Panc1 (cell line): ENCODE results near the gene OSBPL1A. TPM values are rescaled to one million over a fixed set of nuclear protein-coding genes. Genes with fewer than 3 reads are reported as not detected.
A peak's percentile ranks its signal among the peaks of the same experiment; 100 is the strongest.

Experiments
- ATAC-seq: fragments of 200-7000 bp; cut with Tn5 transposase; 2 replicates; pipeline ENCODE4 v1.9.1; 2020; ENCODE audit warnings: mild to moderate bottlenecking, moderate library complexity
- BruUV-seq: library from RNA; stranded (reverse); fragments of 400-500 nt; replicated peaks from 2 replicates; lab custom pipeline; 2021; lab: Mats Ljungman, UMichigan
- CTCF ChIA-PET: fragments of 300-600 bp; sonication (Branson Sonifier 250); formaldehyde crosslinking; loops from one replicate; lab custom pipeline; 2022; ENCODE audit warnings: antibody characterized with exemption; lab: Charles Lee
- POLR2A ChIA-PET: fragments of 300-600 bp; sonication (Branson Sonifier 250); formaldehyde crosslinking; loops from one replicate; lab custom pipeline; 2022; ENCODE audit warnings: antibody characterized with exemption; lab: Charles Lee
- DNase-seq: peaks from one replicate; pipeline ENCODE4 v3.0.0-alpha.2; 2010; ENCODE audit warnings: low read depth, low spot score
- H3K27ac ChIP-seq: 2 replicates; pipeline ENCODE4 v1.5.1; 2011; ENCODE audit warnings: mild to moderate bottlenecking, low read length, inconsistent platforms
- H3K27me3 ChIP-seq: fragments of 200-500 bp; sonication (Bioruptor generic); 2 replicates; pipeline ENCODE4 v1.6.0; 2014; ENCODE audit warnings: low read length, inconsistent platforms; ENCODE audit not compliant: control insufficient read depth, insufficient read depth
- H3K36me3 ChIP-seq: fragments of 200-500 bp; sonication (Bioruptor generic); 2 replicates; pipeline ENCODE4 v1.5.1; 2014; ENCODE audit warnings: inconsistent platforms, mild to moderate bottlenecking, low read length, moderate library complexity; ENCODE audit not compliant: control insufficient read depth, insufficient read depth
- H3K4me1 ChIP-seq: 2 replicates; pipeline ENCODE4 v1.5.1; 2011; ENCODE audit warnings: inconsistent platforms, mild to moderate bottlenecking, low read length, moderate library complexity; ENCODE audit not compliant: control insufficient read depth, insufficient read depth
- H3K4me3 ChIP-seq, 2 experiments: 2 replicates each; pipeline ENCODE4 v1.5.1; 2011 to 2012; ENCODE audit warnings: low read depth in 2 of 2, low read length in 2 of 2, mild to moderate bottlenecking in 2 of 2, inconsistent platforms in 1 of 2, moderate library complexity in 1 of 2
- H3K9me3 ChIP-seq: fragments of 200-500 bp; sonication (Bioruptor generic); 2 replicates; pipeline ENCODE4 v1.5.1; 2014; ENCODE audit warnings: low read depth, mild to moderate bottlenecking, inconsistent platforms, low read length, moderate library complexity; ENCODE audit not compliant: control insufficient read depth, insufficient read depth
- POLR2AphosphoS5 ChIP-seq: IDR thresholded peaks from 2 replicates; pipeline ENCODE4 v1.6.1; 2012; ENCODE audit warnings: mild to moderate bottlenecking, low read depth, low read length, moderate library complexity
- SIN3A ChIP-seq: IDR thresholded peaks from 2 replicates; pipeline ENCODE4 v1.6.1; 2012; ENCODE audit warnings: low read depth, mild to moderate bottlenecking, low read length, moderate library complexity, borderline replicate concordance; ENCODE audit not compliant: insufficient read depth
- TCF7L2 ChIP-seq: IDR thresholded peaks from 2 replicates; pipeline ENCODE4 v1.6.1; 2011; ENCODE audit warnings: mild to moderate bottlenecking, low read depth, low read length, inconsistent platforms
- in situ Hi-C: cut with HindIII; loops from 2 replicates; pipeline ENCODE4 v1.10.0; 2016; ENCODE audit warnings: low sequenced_read_pairs, low pct_unique_long_range_greater_than_20kb
- intact Hi-C: fragments of 100-400 bp; cut with micrococcal nuclease; formaldehyde crosslinking; loops from one replicate; pipeline ENCODE4 v1.10.0; 2022; ENCODE audit not compliant: unreplicated experiment
- total RNA-seq: library from RNA; stranded (reverse); gene quantifications from one replicate; pipeline ENCODE4 v1.2.1, GENCODE V29; 2021; ENCODE audit not compliant: unreplicated experiment
- TF ChIP-seq, protein P1 (sequence below), 2 experiments: IDR thresholded peaks; 2 replicates each; pipeline ENCODE4 v1.6.1; 2011 to 2012; ENCODE audit warnings: low read depth in 2 of 2, control low read depth in 1 of 2, low read length in 1 of 2, mild to moderate bottlenecking in 1 of 2, moderate library complexity in 1 of 2; ENCODE audit not compliant: insufficient read depth in 1 of 2
- TF ChIP-seq, protein P2 (sequence below): fragments of 450-650 bp; IDR thresholded peaks from 2 replicates; pipeline ENCODE4 v1.5.1; 2017; ENCODE audit warnings: mild to moderate bottlenecking

Gene OSBPL1A
- total RNA-seq, 1 experiment from 2014 or later, result 50.5 TPM

GRCh38 chr18:24426073-24426397 lies 28.4 kb upstream of the OSBPL1A start:
- intact Hi-C loops (loop anchor here (5.0 kb wide), 1 partner anchor 194 kb away; no protein-coding TSS in a partner anchor), in situ Hi-C loops (no loop called here)
- peaks cover 4% of the 10 kb centered on the region; the same call in 1 of the 2 replicates for H3K9me3 ChIP-seq
- ChIA-PET CTCF (no interaction called here), POLR2A (no interaction called here)
- H3K4me1 ChIP-seq, result peaks cover 4% of the 10 kb centered on the region; the same call in 1 of the 2 replicates
- TSS peak; percentile 98 for BruUV-seq
- TF ChIP-seq POLR2AphosphoS5 (no peak), TCF7L2 (no peak), SIN3A (no peak)
- TF ChIP-seq, protein P1, sequence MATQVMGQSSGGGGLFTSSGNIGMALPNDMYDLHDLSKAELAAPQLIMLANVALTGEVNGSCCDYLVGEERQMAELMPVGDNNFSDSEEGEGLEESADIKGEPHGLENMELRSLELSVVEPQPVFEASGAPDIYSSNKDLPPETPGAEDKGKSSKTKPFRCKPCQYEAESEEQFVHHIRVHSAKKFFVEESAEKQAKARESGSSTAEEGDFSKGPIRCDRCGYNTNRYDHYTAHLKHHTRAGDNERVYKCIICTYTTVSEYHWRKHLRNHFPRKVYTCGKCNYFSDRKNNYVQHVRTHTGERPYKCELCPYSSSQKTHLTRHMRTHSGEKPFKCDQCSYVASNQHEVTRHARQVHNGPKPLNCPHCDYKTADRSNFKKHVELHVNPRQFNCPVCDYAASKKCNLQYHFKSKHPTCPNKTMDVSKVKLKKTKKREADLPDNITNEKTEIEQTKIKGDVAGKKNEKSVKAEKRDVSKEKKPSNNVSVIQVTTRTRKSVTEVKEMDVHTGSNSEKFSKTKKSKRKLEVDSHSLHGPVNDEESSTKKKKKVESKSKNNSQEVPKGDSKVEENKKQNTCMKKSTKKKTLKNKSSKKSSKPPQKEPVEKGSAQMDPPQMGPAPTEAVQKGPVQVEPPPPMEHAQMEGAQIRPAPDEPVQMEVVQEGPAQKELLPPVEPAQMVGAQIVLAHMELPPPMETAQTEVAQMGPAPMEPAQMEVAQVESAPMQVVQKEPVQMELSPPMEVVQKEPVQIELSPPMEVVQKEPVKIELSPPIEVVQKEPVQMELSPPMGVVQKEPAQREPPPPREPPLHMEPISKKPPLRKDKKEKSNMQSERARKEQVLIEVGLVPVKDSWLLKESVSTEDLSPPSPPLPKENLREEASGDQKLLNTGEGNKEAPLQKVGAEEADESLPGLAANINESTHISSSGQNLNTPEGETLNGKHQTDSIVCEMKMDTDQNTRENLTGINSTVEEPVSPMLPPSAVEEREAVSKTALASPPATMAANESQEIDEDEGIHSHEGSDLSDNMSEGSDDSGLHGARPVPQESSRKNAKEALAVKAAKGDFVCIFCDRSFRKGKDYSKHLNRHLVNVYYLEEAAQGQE (IDR thresholded peaks at IDR 0.05; ENCODE audit: insufficient read depth in 1 of 2, low read depth in 2 of 2, low read length in 1 of 2), result no peak
- TF ChIP-seq, protein P2, sequence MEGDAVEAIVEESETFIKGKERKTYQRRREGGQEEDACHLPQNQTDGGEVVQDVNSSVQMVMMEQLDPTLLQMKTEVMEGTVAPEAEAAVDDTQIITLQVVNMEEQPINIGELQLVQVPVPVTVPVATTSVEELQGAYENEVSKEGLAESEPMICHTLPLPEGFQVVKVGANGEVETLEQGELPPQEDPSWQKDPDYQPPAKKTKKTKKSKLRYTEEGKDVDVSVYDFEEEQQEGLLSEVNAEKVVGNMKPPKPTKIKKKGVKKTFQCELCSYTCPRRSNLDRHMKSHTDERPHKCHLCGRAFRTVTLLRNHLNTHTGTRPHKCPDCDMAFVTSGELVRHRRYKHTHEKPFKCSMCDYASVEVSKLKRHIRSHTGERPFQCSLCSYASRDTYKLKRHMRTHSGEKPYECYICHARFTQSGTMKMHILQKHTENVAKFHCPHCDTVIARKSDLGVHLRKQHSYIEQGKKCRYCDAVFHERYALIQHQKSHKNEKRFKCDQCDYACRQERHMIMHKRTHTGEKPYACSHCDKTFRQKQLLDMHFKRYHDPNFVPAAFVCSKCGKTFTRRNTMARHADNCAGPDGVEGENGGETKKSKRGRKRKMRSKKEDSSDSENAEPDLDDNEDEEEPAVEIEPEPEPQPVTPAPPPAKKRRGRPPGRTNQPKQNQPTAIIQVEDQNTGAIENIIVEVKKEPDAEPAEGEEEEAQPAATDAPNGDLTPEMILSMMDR, result no peak
- DNase-seq (no peak), ATAC-seq (no peak)
- peak overlapping the region; percentile 70 to 72 for H3K4me3 ChIP-seq
- H3K27ac ChIP-seq, result peak overlapping the region; percentile 92
- H3K27me3 ChIP-seq, result peaks cover 4% of the 10 kb centered on the region
- H3K36me3 ChIP-seq, result peaks cover 3% of the 10 kb centered on the region

DNA sequence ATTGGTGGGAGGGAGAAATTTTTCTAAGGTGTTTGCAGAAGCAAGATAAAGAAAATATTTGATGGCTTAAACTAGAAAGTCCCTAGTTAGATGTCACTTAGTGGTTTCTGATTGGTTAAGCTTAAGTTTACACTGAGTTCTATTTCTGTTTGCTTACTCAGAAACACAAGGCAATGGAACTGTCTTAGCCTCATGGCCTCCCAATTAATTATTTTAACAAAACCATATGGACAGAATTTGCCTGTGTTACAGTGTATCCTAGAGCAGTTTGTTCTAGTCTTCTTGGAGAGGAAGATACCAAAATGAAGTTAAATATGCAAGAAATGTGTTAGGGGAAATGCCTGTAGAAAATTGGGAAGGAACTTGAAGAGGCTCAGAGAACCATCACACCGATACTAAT lies 24.2 kb upstream of the OSBPL1A start:
- ChIA-PET POLR2A (no interaction called here), CTCF (interaction anchor here (0.6 kb wide), 1 partner anchor 10 kb away, joined by 5 read pairs; no protein-coding TSS in a partner anchor)
- in situ Hi-C loops, result no loop called here
- peaks cover 4% of the 10 kb centered on the region; the same call in 1 of the 2 replicates for H3K9me3 ChIP-seq
- DNase-seq (no peak), ATAC-seq (no peak)
- H3K4me1 ChIP-seq, result no peaks in the 10 kb centered on the region
- no TSS peak for BruUV-seq
- H3K4me3 ChIP-seq, result no peak overlapping the region
- no peak overlapping the region for H3K27ac ChIP-seq
- intact Hi-C loops, result no loop called here
- peaks cover 4% of the 10 kb centered on the region for H3K27me3 ChIP-seq
- H3K36me3 ChIP-seq, result no peaks in the 10 kb centered on the region; the same call in 1 of the 2 replicates
- TF ChIP-seq, protein P1 (IDR thresholded peaks at IDR 0.05; ENCODE audit: insufficient read depth in 1 of 2, low read depth in 2 of 2, low read length in 1 of 2), result no peak
- TF ChIP-seq POLR2AphosphoS5 (no peak), SIN3A (no peak), TCF7L2 (no peak)
- TF ChIP-seq, protein P2, result no peak
